ENCODE measurements around the gene EPHA2.

The EPHA2 gene

GRCh38 chr1:16149702-16150488 is 6.0 kb downstream of the EPHA2 start:
- DNase-seq (ENCODE audit: low read depth, low spot score): no peak

GRCh38 chr1:16149146-16149545 is 6.7 kb downstream of the EPHA2 start:
- no peak for DNase-seq (ENCODE audit: low read depth, low spot score)

GRCh38 chr1:16148329-16149092 is 7.4 kb downstream of the EPHA2 start:
- no peak for DNase-seq (ENCODE audit: low read depth, low spot score)

GRCh38 chr1:16147156-16147926 is 8.5 kb downstream of the EPHA2 start:
- DNase-seq (ENCODE audit: low read depth, low spot score): no peak

- no peak for DNase-seq (ENCODE audit: low read depth, low spot score)
Measured at GRCh38 chr1:16146279-16147155, 9.4 kb downstream of the EPHA2 start.

- DNase-seq (ENCODE audit: low read depth, low spot score): no peak
Measured at GRCh38 chr1:16145662-16146278, 10.1 kb downstream of the EPHA2 start.

GRCh38 chr1:16145030-16145661 is 10.7 kb downstream of the EPHA2 start:
- DNase-seq (ENCODE audit: low read depth, low spot score): no peak

GRCh38 chr1:16144325-16145029 is 11.4 kb downstream of the EPHA2 start:
- DNase-seq (ENCODE audit: low read depth, low spot score): no peak

- DNase-seq (ENCODE audit: low read depth, low spot score): no peak
Measured at GRCh38 chr1:16143566-16144324, 12.1 kb downstream of the EPHA2 start.

GRCh38 chr1:16143005-16143565 is 12.8 kb downstream of the EPHA2 start:
- no peak for DNase-seq (ENCODE audit: low read depth, low spot score)

GRCh38 chr1:16142383-16142995 is 13.4 kb downstream of the EPHA2 start:
- DNase-seq (ENCODE audit: low read depth, low spot score): no peak

GRCh38 chr1:16141573-16142336 is 14.1 kb downstream of the EPHA2 start:
- DNase-seq (ENCODE audit: low read depth, low spot score): no peak

- DNase-seq (ENCODE audit: low read depth, low spot score): no peak
Measured at GRCh38 chr1:16140068-16140596, 15.7 kb downstream of the EPHA2 start.

GRCh38 chr1:16139473-16139962 is 16.4 kb downstream of the EPHA2 start:
- DNase-seq (ENCODE audit: low read depth, low spot score): no peak

GRCh38 chr1:16138772-16139221 is 17.1 kb downstream of the EPHA2 start:
- no peak for DNase-seq (ENCODE audit: low read depth, low spot score)

- no peak for DNase-seq (ENCODE audit: low read depth, low spot score)
Measured at GRCh38 chr1:16137890-16138467, 17.9 kb downstream of the EPHA2 start.
